DLD1 (cell line): ENCODE results near the gene CCBE1.
"Not testable (repeated sequence)": the region's sequence is repeated elsewhere in the genome, so short reads cannot be mapped to it uniquely, and the experiment has no call there.

Experiments used
- in situ Hi-C: cut with HindIII; loops from 2 replicates; pipeline ENCODE4 v1.10.0; 2017; ENCODE audit warnings: low sequenced_read_pairs

CCBE1 gene

DNA sequence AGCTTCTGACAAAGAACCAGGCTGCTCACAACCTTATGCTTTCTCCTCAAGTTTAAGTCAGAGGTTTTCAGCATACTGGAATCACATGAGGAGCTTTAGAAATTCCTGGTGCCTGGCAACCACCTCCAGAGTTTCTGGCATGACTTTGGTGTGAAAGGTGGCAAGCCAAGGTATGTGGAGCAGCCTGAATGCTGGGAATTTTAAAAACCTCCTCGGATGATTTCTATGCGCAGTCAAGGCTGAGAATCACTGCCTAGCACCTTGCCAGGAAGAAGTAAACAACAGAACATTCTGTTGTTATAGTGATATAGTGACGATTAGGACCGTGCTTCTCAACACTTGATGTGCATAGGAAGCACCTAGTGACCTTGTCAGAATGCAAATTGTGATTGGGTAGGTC, 11.7 kb downstream of the CCBE1 start:
- in situ Hi-C loops, result no loop called here

DNA sequence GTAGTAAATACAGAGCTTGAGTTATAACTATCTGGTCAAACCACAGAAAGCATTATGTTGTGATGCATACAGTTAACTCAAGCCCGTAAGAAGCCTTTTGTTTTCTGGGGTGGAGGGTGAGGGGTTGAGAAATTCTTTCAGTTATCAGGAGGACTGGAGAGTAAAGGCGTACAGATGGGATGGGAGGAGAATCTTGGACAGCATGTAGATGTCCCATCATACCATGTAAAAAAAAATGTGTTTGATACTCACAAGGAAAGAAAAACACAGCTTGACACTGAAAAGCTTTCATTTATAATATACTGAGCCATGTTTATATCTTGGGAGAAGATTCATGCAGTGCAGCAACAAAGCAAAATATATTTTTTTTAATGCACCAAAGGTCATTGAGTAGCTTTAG, 12.4 kb downstream of the CCBE1 start:
- in situ Hi-C loops, result no loop called here

DNA sequence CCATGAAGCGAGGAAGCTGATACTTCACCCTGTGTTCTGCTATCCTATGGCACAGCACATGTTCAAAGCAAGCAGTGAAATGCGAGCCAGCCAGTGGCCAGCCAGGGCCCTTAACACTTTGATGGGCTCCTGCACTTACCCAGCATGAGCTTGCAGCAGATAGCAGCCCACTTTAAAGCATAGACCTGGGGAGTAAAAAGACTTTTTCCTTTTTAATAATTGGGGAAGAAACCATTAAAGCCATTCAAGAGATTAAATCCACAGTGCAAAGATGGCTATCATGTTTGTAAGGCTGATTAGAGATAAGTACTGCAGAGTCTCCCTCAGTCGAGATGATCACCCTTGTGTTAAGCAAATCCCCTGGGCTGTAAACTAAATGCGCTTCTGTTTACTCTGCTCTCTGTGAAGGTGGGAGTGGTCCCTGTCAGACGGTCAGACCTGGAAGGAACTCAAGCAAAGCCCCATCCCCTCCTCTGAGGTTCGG, 15.7 kb downstream of the CCBE1 start:
- in situ Hi-C loops, result no loop called here

- in situ Hi-C loops, result no loop called here
Observed at GRCh38 chr18:59681051-59681450, 16.2 kb downstream of the CCBE1 start.

DNA sequence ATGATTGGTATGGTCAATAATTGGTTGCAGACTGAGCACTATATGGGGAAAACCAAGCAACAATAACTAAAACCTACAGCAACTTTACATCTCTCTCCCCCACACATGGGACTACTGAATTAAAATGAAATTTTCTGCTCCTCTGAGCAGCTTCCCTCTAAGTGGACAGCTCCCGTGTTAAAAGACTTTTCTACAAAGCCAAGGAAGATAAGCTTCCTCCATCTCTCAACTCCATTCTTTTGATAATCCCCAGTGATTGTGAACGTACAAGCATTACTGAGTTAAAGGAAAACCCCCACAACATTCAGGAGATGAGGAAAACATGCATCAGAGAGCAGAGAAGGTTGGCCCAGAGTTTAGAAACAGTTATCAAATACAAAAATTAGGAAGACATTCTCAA, 21.9 kb downstream of the CCBE1 start:
- in situ Hi-C loops, result no loop called here

- in situ Hi-C loops, result no loop called here
Observed at GRCh38 chr18:59674903-59675270, 22.3 kb downstream of the CCBE1 start.

- in situ Hi-C loops, result no loop called here
Observed at GRCh38 chr18:59674186-59674902, 22.9 kb downstream of the CCBE1 start.

- in situ Hi-C loops, result no loop called here
Observed at GRCh38 chr18:59672235-59672711, 24.9 kb downstream of the CCBE1 start.

- in situ Hi-C loops, result no loop called here
Observed at GRCh38 chr18:59671551-59671950, 25.7 kb downstream of the CCBE1 start.

DNA sequence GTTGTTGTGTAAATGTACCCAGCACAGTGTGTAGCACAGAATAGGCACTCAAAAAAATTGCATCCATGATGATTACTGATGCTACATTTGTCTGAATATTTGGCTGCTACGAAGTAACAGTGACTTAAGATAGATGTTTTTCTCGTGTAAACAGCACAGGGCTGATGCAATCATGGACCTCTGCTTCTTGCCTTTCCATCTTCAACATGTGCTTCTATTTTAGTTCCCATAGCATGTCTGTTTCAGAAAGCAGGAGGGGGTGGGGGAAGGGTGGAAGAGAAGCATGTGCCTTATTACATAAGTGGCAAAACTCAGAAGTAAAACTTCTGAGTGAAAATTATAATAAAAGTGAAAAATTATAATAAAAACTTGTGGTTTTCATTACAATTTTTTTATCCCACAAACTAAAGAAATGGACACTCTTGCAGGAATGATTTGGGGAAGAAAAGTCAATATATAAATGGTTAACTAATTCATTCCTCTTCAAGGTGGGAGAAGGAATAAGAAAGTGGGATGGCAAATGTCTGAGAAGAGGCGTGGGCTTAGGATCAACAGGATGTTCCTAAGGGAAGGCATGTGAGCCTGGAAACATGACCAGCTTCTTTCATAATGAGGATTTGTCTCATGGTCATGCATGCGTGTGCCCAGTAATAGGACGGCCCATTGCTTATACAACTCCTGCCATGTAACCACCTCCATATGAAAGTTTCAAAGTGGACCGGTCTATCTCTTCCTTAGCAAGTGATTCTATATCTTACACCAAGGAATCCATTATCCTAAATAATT, 27.2 kb downstream of the CCBE1 start:
- in situ Hi-C loops, result no loop called here

- in situ Hi-C loops, result no loop called here
Observed at GRCh38 chr18:59667488-59667887, 29.7 kb downstream of the CCBE1 start.

DNA sequence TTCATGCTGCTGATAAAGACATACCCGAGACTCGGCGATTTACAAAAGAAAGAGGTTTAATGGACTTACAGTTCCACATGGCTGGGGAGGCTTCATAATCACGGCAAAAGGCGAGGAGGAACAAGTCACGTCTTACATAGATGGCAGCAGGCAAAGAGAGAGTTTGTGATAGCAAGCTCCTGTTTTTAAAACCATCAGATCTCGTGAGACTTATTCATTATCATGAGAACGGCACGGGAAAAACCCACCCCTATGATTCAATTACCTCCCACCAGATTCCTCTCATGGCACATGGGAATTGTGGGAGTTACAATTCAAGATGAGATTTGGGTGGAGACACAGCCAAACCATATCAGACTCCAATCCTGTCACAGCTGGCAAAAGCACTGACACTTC, 31.2 kb downstream of the CCBE1 start:
- in situ Hi-C loops, result not testable (repeated sequence)

- in situ Hi-C loops, result no loop called here
Observed at GRCh38 chr18:59665057-59666006, 31.9 kb downstream of the CCBE1 start.

DNA sequence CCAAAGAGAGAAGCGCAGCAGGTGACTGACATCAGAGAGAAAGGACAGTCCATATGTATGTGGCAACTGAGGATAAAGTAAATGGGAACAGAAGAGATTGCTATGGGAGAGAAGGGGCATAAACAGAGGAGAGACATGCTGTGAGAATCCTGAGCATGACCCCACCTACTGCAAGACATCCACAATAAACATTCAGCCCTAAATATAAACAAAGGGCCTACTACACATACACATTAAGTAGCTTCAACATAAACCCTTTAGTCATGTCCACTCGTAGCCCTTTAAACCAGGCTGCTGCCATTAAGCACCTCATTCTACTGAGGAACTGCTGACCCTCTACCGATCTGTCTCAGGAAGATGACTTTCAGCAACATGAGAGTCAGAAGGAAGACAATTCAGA, 32.9 kb downstream of the CCBE1 start:
- in situ Hi-C loops, result no loop called here

DNA sequence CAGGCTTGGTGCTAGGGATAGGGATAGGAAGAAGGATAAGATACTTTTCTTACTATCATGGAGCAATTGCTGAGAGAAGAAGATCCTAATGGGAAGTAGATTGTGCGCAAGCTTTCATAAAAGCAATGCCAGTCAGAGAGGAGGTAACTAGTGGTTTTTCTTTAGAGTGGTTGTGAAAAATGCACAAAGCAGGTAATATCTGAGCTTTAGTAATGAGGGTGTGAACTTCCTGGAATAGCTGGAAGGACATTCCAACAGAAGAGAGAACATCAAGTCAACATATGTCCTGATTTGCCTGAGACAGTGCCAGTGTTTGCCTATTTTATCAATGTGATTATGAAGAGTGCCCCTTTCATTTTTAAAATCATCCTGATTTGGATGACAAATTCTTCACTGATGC, 34.1 kb downstream of the CCBE1 start:
- in situ Hi-C loops, result no loop called here

DNA sequence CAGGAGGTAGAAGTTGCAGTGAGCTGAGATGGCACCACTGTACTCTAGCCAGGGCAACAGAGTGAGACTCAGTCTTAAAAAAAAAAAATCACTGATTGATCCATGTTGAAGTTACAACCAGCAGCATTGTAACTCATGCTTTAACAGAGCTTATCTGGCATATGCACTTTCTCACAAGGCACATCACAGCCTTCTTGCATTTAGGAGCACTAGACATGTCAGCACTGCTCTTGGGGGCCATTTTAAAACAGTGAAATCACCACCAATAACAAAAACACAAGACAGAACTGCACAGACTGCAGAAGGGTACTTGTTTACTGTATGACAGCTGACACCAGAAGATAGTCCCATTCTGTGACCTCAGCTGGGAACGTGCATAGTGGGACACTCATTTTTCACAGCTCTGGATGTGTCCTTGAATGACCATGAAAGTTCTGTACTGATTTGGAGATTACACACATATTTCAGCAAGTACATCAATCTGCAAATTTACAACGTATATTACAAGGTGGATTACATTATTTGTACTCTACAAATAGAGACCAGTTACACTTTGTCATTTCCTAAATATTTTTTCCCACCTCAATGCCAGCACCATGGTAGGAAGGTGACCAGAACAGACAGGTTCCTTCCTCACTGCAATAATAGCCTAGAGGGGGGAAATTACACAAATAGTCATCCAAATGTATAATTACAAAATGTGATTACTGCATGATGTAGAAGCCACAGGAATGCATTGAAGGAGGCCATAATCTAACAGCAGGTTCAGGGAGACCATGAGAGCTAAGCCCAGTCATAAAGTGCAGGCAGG, 35.1 kb downstream of the CCBE1 start:
- in situ Hi-C loops, result no loop called here

- in situ Hi-C loops, result no loop called here
Observed at GRCh38 chr18:59660786-59661743, 36.2 kb downstream of the CCBE1 start.

GRCh38 chr18:59660366-59660765, 36.9 kb downstream of the CCBE1 start:
- in situ Hi-C loops, result no loop called here

DNA sequence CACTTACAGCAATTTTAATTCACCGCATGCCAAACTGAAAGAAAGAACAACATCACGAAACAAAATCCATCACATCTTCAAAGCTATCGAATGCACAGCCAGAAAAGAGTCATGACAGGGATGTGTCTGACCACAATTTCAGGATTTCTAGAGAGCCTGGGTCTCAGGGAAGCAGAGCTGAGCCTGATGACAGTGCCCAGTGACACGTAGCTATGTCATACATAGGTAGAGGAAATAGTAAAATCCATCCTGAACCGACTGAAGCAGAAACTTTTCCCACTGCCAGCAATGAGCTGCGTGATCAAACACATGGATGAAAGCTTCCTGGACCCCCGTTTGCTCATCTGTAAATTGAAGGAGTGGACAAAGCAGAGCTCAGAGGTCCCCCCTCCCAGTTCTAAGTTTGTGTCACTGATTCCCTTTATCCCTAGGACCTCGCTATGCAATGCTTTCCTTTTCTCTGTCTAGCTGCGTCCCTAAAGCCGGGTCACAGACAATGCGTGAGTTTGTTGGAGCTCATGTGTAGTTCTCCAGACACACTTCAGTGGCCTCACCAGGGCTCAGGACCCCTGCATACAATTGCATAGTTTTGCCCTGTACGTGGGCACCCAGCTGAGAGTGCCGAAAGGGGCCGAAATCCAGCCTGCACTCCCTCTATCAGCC, 37.6 kb downstream of the CCBE1 start:
- in situ Hi-C loops, result no loop called here
